ENCODE results near the gene PDGFRA.

DNA sequence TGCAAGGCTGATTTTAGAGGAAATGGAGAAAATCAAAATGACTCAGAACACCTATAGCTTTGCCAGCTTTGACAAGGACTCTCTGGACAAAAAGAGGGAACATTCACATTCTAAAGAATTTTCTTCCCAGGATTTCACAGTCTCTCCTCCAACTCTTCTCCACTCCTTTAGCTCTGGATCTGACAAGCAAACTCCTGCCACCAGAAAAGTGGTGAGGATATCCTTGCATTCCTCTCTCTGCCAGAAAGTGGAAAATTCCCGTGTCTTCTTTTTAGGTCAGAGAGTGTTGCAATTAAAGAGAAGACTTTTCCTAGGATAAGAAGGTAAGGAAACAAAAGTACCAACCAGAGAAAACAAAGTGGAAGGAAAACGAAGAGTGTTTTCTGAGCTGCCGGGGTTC lies 16.1 kb upstream of the PDGFRA start:
- no peak for TF ChIP-seq MTA3 (IDR thresholded peaks at IDR 0.05; ENCODE audit: borderline replicate concordance, low read length)
- no peak for TF ChIP-seq CEBPB (IDR thresholded peaks at IDR 0.05; ENCODE audit: borderline replicate concordance in 1 of 2, low read depth in 2 of 2, low read length in 2 of 2)
- no peak for TF ChIP-seq SMC3 (IDR thresholded peaks at IDR 0.05; ENCODE audit: borderline replicate concordance, low read length)
- no peak for TF ChIP-seq NFXL1 (IDR thresholded peaks at IDR 0.05; ENCODE audit: borderline replicate concordance)
- TF ChIP-seq, protein P1, sequence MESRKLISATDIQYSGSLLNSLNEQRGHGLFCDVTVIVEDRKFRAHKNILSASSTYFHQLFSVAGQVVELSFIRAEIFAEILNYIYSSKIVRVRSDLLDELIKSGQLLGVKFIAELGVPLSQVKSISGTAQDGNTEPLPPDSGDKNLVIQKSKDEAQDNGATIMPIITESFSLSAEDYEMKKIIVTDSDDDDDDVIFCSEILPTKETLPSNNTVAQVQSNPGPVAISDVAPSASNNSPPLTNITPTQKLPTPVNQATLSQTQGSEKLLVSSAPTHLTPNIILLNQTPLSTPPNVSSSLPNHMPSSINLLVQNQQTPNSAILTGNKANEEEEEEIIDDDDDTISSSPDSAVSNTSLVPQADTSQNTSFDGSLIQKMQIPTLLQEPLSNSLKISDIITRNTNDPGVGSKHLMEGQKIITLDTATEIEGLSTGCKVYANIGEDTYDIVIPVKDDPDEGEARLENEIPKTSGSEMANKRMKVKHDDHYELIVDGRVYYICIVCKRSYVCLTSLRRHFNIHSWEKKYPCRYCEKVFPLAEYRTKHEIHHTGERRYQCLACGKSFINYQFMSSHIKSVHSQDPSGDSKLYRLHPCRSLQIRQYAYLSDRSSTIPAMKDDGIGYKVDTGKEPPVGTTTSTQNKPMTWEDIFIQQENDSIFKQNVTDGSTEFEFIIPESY (IDR thresholded peaks at IDR 0.05): no peak
- TF ChIP-seq, protein P2, sequence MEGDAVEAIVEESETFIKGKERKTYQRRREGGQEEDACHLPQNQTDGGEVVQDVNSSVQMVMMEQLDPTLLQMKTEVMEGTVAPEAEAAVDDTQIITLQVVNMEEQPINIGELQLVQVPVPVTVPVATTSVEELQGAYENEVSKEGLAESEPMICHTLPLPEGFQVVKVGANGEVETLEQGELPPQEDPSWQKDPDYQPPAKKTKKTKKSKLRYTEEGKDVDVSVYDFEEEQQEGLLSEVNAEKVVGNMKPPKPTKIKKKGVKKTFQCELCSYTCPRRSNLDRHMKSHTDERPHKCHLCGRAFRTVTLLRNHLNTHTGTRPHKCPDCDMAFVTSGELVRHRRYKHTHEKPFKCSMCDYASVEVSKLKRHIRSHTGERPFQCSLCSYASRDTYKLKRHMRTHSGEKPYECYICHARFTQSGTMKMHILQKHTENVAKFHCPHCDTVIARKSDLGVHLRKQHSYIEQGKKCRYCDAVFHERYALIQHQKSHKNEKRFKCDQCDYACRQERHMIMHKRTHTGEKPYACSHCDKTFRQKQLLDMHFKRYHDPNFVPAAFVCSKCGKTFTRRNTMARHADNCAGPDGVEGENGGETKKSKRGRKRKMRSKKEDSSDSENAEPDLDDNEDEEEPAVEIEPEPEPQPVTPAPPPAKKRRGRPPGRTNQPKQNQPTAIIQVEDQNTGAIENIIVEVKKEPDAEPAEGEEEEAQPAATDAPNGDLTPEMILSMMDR (IDR thresholded peaks at IDR 0.05 in 2 of 3, conservative IDR thresholded peaks at IDR 0.05 in 1 of 3; ENCODE audit: control insufficient read depth in 2 of 3, extremely low read depth in 1 of 3, insufficient read depth in 1 of 3, low read depth in 3 of 3, low read length in 3 of 3): no peak
- TF ChIP-seq RAD21 (IDR thresholded peaks at IDR 0.05; ENCODE audit: insufficient read depth, low read depth, low read length): no peak
- no peak for TF ChIP-seq POLR2A (IDR thresholded peaks at IDR 0.05; ENCODE audit: low read depth, low read length)
- TF ChIP-seq ZZZ3 (IDR thresholded peaks at IDR 0.05; ENCODE audit: control insufficient read depth, insufficient read length, low read depth): no peak
- TF ChIP-seq HCFC1 (IDR thresholded peaks at IDR 0.05; ENCODE audit: low read length): no peak
